ENCODE results near the gene OXTR. TPM values are rescaled to one million over a fixed set of nuclear protein-coding genes. Genes with fewer than 3 reads are reported as not detected.

Gene OXTR
- total and polyA plus RNA-seq, 2 of the 4 experiments (the other 2 are of a cell fraction), result 42.8 to 56.1 TPM

DNA sequence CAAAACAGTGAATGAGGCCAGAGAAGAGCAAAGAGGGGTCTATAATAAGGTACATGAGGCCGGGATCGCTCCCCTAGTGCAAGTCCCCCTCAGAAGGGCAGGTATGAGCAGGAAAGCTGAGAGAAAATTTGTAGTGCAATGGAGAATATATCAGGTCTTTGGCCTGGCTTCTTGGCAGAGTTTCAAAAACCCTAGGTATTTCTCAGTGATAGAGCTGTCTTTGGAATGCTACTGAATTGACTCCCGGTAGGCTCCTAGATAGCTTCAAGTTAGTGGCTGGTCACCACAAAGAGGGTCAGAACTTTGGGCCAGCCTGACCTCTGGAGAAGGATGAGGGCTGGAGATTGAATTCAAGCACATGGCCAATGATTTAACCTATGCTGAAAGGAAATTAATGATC lies 30.6 kb upstream of the OXTR start:
- Histone ChIP-seq H2AFZ (replicated peaks; ENCODE audit: low read length, poor library complexity) (no peak overlapping the region), H3K9me3 (ENCODE audit: control insufficient read depth, insufficient read depth, low read length) (no peaks in the 10 kb centered on the region), H2AK9ac (replicated peaks; ENCODE audit: low read depth, low read length, poor library complexity) (no peak overlapping the region), H3K56ac (ENCODE audit: extremely low read depth, insufficient read depth, low read length) (no peak overlapping the region), H3K4me1 (ENCODE audit: control insufficient read depth, insufficient read depth, low read length) (no peaks in the 10 kb centered on the region), H4K5ac (ENCODE audit: low read depth, low read length) (no peak overlapping the region), H3K9ac (ENCODE audit: low read depth, low read length) (no peak overlapping the region), H3K4me2 (ENCODE audit: low read depth, low read length) (no peak overlapping the region), H2BK15ac (ENCODE audit: low read depth, low read length) (no peak overlapping the region), H3K79me1 (ENCODE audit: low read depth in 1 of 2, low read length in 2 of 2) (no peaks in the 10 kb centered on the region), H2BK120ac (ENCODE audit: low read depth, low read length) (no peak overlapping the region), H2BK5ac (ENCODE audit: low read depth, low read length, poor library complexity, severe bottlenecking) (no peak overlapping the region), H3K4ac (ENCODE audit: low read depth, low read length) (no peak overlapping the region), H3K9me1 (ENCODE audit: insufficient read depth, low read length) (no peaks in the 10 kb centered on the region), H2BK20ac (ENCODE audit: low read depth, low read length) (no peak overlapping the region), H4K20me1 (ENCODE audit: insufficient read depth, low read length) (no peaks in the 10 kb centered on the region), H3K36me3 (ENCODE audit: control insufficient read depth, insufficient read depth, low read length) (no peaks in the 10 kb centered on the region), H2AK5ac (ENCODE audit: low read depth, low read length) (no peak overlapping the region), H3K4me3 (ENCODE audit: insufficient read depth, low read depth, low read length) (no peak overlapping the region), H4K91ac (ENCODE audit: insufficient read depth, low read depth, low read length) (no peak overlapping the region), H4K8ac (ENCODE audit: low read depth in 2 of 2, low read length in 2 of 2) (no peak overlapping the region), H3K23ac (ENCODE audit: low read depth, low read length) (no peak overlapping the region), H3K18ac (ENCODE audit: low read depth, low read length) (no peak overlapping the region), H3K27ac (ENCODE audit: insufficient read depth, low read length) (no peak overlapping the region), H3K27me3 (ENCODE audit: control insufficient read depth, insufficient read depth, low read length) (no peaks in the 10 kb centered on the region), H3K14ac (replicated peaks; ENCODE audit: low read depth, low read length) (no peak overlapping the region)
- WGBS, 2 experiments (ENCODE audit: extremely low coverage in 2 of 2, insufficient read length in 1 of 2), result 71% methylated on average over 1 of the region's 3 CpGs; no CpG with 5 or more reads in 1 of the 2 experiments
- TF ChIP-seq ELK1 (IDR thresholded peaks at IDR 0.05; ENCODE audit: borderline replicate concordance, low read depth, low read length) (no peak), NFE2L2 (IDR thresholded peaks at IDR 0.05; ENCODE audit: low read depth, low read length) (no peak), BHLHE40 (IDR thresholded peaks at IDR 0.05; ENCODE audit: low read depth, low read length) (no peak), CTCF (conservative IDR thresholded peaks at IDR 0.05; ENCODE audit: low read depth, low read length) (no peak), SMC3 (IDR thresholded peaks at IDR 0.05; ENCODE audit: low read depth, low read length) (no peak), POLR2A (IDR thresholded peaks at IDR 0.05; ENCODE audit: low read depth, low read length) (no peak), RFX5 (IDR thresholded peaks at IDR 0.05; ENCODE audit: low read depth, low read length) (no peak), MAZ (IDR thresholded peaks at IDR 0.05; ENCODE audit: borderline replicate concordance, low read depth, low read length) (no peak), CEBPB (IDR thresholded peaks at IDR 0.05; ENCODE audit: low read depth, low read length) (no peak), RAD21 (IDR thresholded peaks at IDR 0.05; ENCODE audit: low read length) (no peak), CHD1 (IDR thresholded peaks at IDR 0.05; ENCODE audit: low read depth, low read length) (no peak), MXI1 (IDR thresholded peaks at IDR 0.05; ENCODE audit: borderline replicate concordance, low read depth, low read length) (no peak), MAFK (IDR thresholded peaks at IDR 0.05; ENCODE audit: low read depth, low read length) (no peak), FOS (IDR thresholded peaks at IDR 0.05; ENCODE audit: low read depth, low read length) (no peak), RCOR1 (IDR thresholded peaks at IDR 0.05; ENCODE audit: insufficient replicate concordance, low read length) (no peak)
- TF ChIP-seq, protein P1, sequence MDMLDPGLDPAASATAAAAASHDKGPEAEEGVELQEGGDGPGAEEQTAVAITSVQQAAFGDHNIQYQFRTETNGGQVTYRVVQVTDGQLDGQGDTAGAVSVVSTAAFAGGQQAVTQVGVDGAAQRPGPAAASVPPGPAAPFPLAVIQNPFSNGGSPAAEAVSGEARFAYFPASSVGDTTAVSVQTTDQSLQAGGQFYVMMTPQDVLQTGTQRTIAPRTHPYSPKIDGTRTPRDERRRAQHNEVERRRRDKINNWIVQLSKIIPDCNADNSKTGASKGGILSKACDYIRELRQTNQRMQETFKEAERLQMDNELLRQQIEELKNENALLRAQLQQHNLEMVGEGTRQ (IDR thresholded peaks at IDR 0.05; ENCODE audit: low read depth, low read length), result no peak
- dilution Hi-C loops (cut with HindIII; ENCODE audit: low sequenced_read_pairs, unreplicated experiment) (no loop called here), intact Hi-C loops (cut with micrococcal nuclease) (no loop called here), in situ Hi-C loops (cut with MboI; ENCODE audit: low sequenced_read_pairs) (no loop called here)
- POLR2A ChIA-PET (ENCODE audit: unreplicated experiment), result no interaction called here
- BruUV-seq (replicated peaks), result no TSS peak
- ATAC-seq (ENCODE audit: low read depth) (no peak), DNase-seq (no peak)
- CTCF ChIA-PET, result no interaction called here

Measured in IMR-90 (cell line).